HG03469 (cell line): ENCODE measurements around the gene EFHC2.
"Not testable (repeated sequence)": the region's sequence is repeated elsewhere in the genome, so short reads cannot be mapped to it uniquely, and the experiment has no call there.

Experiments used
- ATAC-seq: cut with Tn5 transposase; IDR thresholded peaks from one replicate; pipeline ENCODE4 v1.9.1; 2021; ENCODE audit warnings: mild to moderate bottlenecking, moderate library complexity, moderate number of reproducible peaks; ENCODE audit not compliant: unreplicated experiment

The EFHC2 gene

GRCh38 chrX:44303119-44303518, 40.4 kb downstream of the EFHC2 start:
- no peak for ATAC-seq

GRCh38 chrX:44299177-44299576, 44.3 kb downstream of the EFHC2 start:
- no peak for ATAC-seq

GRCh38 chrX:44291468-44292092, 51.9 kb downstream of the EFHC2 start:
- no peak for ATAC-seq

GRCh38 chrX:44290718-44291117, 52.8 kb downstream of the EFHC2 start:
- ATAC-seq: no peak

DNA sequence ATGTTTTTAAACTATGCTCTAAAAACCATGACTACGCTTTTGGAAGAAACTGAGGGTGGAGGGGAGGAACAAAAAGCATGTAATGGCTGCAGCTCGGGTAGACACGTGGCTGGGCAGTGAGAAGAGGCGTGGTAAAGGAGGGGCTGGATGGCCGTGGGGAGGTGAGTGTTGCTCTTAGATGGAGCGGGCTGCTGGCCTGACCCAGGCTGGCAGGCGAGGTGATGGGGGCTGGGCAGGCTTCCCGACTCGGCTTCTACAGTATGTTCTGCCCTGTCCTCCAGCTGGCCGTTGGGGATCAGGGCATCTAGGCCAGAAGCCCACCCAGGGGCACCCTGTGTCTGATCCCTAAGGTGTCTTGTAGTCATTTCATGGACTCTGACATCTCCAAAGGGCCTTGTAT, 60.7 kb downstream of the EFHC2 start:
- ATAC-seq: no peak

DNA sequence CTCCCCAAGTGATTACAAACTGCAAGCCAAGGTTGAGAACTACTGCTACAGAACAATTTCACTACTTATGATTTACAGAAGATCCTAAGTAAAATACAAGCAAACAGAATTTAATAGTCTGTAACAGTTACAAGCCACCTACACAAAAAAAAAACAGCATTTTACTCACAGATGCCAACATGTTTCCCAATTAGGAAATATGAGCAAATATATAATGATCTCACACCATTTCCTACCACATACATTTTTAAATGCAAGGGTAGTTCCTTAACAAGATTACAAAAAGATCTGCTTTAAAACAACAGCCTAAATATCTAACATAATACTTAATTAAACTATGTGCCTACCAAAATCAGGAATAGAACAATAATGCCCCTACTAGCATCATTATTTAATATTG, 63.4 kb downstream of the EFHC2 start:
- no peak for ATAC-seq

DNA sequence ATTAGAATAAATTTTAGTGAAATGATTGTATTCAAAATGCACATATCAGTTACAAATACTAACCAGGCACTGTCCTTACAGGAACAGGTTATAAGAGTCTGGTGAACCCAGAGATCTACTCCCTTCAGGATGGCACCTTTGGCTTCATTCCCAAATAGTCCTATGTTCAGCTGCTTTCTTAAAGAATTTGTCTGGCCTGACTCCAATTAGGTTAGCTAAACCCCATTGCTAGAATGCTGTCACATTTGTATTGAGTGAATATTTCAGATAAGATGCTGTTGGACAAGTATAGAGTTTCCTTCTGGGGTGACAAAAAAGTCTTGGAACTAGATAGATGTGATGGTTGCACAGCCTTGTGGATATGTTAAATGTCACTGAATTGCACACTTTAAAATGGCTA, 69.4 kb downstream of the EFHC2 start:
- ATAC-seq: no peak

DNA sequence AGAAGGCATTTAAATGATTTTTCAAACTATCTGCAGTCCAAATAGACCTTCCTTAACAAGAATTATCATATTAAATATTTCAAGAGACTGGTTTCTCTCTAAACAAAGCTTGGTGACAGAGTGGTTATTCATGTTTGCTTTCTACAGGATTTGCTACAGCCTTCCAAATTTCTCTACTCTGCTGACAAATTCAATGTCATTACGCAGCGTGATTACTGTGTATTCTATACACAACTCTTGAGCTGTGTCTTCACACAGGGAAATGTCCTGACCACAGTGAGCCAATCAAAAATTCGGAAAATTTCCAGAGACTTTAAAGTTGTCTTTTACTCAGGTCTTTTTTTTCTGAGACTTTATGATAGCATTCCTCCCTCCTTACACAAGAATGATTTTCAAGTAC, 75.6 kb downstream of the EFHC2 start:
- no peak for ATAC-seq

GRCh38 chrX:44267116-44267515, 76.4 kb downstream of the EFHC2 start:
- no peak for ATAC-seq

DNA sequence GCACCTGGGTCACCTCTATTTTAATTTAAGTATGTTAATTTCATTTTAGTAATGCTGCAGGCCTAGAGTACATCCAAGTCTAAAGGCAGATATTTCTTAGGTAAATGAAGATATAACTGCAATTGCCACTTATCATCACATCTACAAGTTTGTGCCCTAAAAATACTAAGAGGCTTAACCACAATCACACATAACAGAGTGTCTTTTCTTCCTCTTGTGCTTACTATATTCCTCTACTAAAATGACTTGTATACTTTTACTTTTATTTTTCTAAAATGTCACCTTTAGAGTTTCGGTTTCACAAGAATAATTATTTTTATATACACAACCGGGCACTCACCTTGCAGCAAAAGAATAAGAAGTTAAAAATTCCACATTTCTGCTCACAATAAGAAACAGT, 77.9 kb downstream of the EFHC2 start:
- ATAC-seq: no peak

DNA sequence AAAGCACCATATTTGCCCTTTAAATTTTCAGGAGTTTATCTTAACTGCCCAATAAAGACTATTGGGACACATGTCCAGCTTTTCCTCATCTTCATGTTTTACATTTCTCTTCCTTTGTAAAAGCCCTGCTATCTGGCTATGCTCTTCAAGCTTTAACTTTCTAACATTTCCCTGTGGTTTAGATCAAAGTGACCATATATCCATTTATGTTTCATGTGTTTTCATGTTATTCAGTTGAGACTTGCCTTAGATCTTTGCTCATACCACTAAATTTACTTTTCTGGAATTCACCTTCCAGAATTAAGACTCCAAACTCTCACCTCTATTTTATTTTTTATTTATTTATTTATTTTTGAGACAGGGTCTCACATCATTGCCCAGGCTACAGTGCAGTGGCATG, 78.5 kb downstream of the EFHC2 start:
- no peak for ATAC-seq

DNA sequence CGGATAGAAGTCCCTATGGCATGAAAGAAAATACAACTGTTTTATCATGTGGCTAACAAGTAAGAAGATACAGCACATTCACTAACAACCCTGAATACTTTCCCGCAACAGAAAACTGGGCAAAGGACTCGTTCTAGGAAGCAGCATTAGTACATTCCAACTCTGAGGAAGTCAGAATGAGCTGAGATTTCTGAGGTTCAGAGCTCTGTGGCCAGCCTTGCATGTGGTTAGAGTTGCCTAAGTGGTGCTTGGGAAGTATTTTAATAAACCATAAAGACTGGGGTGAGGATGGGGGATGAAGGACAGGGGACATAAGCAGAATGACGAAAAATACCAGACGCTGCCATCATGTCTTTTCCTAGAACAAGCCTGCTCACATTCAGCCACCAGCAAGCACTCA, 82.2 kb downstream of the EFHC2 start:
- ATAC-seq: no peak

DNA sequence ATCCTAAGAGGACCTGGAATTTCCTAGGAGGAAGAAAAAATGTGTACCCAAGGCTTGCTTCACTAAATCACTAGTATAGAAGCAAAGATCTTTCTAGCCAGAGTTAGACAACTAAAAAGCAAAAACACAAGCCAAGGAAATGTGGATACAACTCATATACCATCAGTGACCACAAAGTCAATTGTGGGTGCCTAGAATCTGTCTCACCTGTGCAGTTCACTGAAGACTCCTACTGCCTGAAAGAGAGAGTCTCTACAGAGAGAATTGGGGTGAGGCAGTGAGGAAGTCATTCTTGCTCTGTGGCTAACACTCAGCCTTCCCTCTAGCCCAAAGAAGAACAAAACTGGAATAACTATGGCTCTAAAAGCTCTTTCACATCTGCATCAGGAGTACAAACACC, 82.9 kb downstream of the EFHC2 start:
- no peak for ATAC-seq

GRCh38 chrX:44255742-44256141, 87.7 kb downstream of the EFHC2 start:
- not testable (repeated sequence) for ATAC-seq

- ATAC-seq: no peak
Measured at GRCh38 chrX:44253575-44253942, 89.9 kb downstream of the EFHC2 start.

- not testable (repeated sequence) for ATAC-seq
Measured at GRCh38 chrX:44252688-44253574, 90.5 kb downstream of the EFHC2 start.

DNA sequence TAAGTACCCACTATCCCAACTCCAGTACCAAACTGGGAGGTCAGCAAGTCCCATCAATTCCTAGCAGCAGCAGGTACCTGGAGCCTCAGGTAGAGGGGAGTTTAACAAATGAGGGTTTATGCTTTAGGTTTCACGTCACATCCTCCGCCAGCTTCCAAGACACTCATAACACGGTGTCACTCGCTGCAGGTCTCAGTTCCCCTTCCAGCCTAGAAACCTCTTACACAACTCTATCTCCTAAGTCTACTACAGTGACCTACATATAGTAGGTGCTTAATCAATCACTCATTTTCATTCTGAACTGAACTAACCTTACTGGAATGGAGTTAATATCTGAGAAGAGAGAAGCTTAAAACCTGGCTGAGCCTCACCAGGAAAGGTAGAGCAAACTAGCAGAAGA, 96.0 kb downstream of the EFHC2 start:
- ATAC-seq: no peak

DNA sequence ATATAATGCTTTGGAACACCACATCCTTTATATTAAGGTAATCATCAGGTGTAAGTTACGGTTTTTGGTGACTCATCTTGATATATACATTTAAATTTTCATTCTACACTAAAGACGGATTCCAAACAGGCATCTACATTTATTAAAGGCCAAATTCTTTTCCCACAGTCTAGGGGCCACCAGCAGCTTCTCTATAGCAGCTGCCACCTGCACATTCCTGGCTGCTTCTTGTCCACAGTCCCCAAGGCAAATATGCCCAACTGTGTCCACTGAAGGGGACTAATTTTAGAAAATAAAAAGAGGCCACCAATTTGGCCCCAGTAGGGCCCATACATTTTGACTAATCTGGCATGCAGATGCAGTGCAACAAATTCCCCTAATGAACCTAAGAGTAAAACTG, 96.6 kb downstream of the EFHC2 start:
- no peak for ATAC-seq

GRCh38 chrX:44245733-44246132, 97.7 kb downstream of the EFHC2 start:
- ATAC-seq: no peak

DNA sequence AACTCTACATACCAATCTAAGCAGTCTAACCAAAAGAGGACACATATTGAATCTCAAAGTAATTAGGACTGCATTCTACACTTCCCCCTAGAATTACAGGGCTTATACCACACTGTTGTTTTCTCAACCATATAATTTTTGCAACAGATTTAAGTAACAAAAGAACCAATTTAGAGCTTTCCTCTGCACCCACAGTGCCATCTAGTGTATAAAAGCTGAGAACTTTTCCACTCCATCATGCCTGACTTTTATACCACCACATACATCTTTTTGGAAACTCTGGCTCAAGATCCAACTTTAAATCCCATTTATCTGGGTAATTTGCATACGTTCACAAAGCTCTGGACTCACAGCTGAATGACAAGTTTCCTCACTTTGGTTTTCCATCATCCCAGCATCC, 99.5 kb downstream of the EFHC2 start:
- no peak for ATAC-seq

DNA sequence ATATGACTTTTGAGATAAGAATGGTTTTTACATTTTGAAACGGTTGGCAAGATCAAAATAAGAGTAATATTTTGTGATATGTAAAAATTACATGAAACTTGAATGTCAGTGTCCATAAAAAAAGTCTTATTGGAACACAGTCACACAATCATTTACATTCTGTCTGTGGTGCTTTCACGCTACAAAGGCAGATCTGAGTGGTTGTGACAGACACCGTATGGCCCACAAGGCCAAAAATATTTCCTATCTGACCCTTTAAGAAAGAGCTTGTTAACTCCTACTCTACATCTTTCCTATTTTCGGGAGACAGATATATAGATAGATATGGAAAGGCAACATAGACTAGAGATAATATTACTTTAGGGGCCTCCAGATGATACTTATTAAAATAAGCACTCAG, 101.9 kb downstream of the EFHC2 start:
- no peak for ATAC-seq

- no peak for ATAC-seq
Measured at GRCh38 chrX:44240036-44240435, 103.4 kb downstream of the EFHC2 start.

- no peak for ATAC-seq
Measured at GRCh38 chrX:44239036-44239435, 104.4 kb downstream of the EFHC2 start.
